ENCODE results near the gene EMC7. TPM values are rescaled to one million over a fixed set of nuclear protein-coding genes. Genes with fewer than 3 reads are reported as not detected.

Gene EMC7
- polyA plus RNA-seq, 1 donor (not counting 4 experiments of a cell fraction or from before 2014, with no cell fraction given) = 101 TPM

DNA sequence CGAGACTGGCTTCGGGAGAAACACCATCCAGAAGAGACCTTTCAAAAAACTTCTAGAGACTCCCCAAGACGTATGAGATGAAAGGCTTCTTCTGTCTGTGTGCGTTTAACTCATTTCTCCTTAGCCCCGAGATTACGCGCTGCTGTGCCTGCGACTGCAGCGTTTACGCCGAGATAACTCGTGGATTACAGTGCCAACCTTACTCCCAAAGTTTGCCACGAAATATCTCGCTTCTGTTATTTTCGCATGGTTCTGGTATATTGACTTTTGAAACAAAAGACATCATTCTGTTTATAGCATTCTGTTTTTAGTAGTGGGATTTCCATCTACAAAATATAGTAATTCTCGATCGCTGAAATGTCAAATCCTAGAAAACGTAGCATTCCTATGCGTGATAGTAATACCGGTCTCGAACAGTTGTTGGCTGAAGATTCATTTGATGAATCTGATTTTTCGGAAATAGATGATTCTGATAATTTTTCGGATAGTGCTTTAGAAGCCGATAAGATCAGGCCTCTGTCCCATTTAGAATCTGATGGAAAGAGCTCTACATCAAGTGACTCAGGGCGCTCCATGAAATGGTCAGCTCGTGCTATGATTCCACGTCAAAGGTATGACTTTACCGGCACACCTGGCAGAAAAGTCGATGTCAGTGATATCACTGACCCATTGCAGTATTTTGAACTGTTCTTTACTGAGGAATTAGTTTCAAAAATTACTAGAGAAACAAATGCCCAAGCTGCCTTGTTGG, 688 bp upstream of the EMC7 start:
- Histone ChIP-seq H4K20me1 (ENCODE audit: control insufficient read depth, extremely low read depth, insufficient read depth, low read length) (no peaks in the 10 kb centered on the region), H2AFZ (ENCODE audit: control insufficient read depth, low read length) (peak overlapping the region; percentile 97), H3K27ac (ENCODE audit: control insufficient read depth, insufficient read depth, low read length) (peak overlapping the region; percentile 95), H3K9me3 (ENCODE audit: control insufficient read depth, low read depth, low read length) (no peaks in the 10 kb centered on the region), H3K4me1 (ENCODE audit: control insufficient read depth, extremely low read depth, insufficient read depth, low read length) (peaks cover 14% of the 10 kb centered on the region), H3K36me3 (ENCODE audit: control insufficient read depth in 2 of 2, extremely low read depth in 1 of 2, insufficient read depth in 2 of 2, low read length in 2 of 2) (no peaks in the 10 kb centered on the region), H3K9me1 (ENCODE audit: control insufficient read depth, extremely low read depth, insufficient read depth, low read length) (no peaks in the 10 kb centered on the region), H3K27me3 (ENCODE audit: control insufficient read depth, extremely low read depth, insufficient read depth, low read length) (no peaks in the 10 kb centered on the region), H3K9ac (ENCODE audit: control insufficient read depth, extremely low read depth, insufficient read depth, low read length) (peak overlapping the region; percentile 82), H3K4me3 (ENCODE audit: control insufficient read depth in 2 of 3, extremely low read depth in 1 of 3, insufficient read depth in 2 of 3, low read depth in 1 of 3, low read length in 3 of 3) (peak overlapping the region; percentile 62 to 98 (median 94)), H3K4me2 (ENCODE audit: control insufficient read depth, extremely low read depth, insufficient read depth, low read depth, low read length) (peak overlapping the region; percentile 89), H3K79me2 (ENCODE audit: control insufficient read depth, insufficient read depth, low read length) (peaks cover 41% of the 10 kb centered on the region)
- dilution Hi-C loops (cut with MboI; ENCODE audit: extremely low pct_ligation_motif_present, low sequenced_read_pairs) = no loop called here
- no peak for TF ChIP-seq EZH2 (IDR thresholded peaks at IDR 0.05; ENCODE audit: low read length)
- TF ChIP-seq, protein P1, sequence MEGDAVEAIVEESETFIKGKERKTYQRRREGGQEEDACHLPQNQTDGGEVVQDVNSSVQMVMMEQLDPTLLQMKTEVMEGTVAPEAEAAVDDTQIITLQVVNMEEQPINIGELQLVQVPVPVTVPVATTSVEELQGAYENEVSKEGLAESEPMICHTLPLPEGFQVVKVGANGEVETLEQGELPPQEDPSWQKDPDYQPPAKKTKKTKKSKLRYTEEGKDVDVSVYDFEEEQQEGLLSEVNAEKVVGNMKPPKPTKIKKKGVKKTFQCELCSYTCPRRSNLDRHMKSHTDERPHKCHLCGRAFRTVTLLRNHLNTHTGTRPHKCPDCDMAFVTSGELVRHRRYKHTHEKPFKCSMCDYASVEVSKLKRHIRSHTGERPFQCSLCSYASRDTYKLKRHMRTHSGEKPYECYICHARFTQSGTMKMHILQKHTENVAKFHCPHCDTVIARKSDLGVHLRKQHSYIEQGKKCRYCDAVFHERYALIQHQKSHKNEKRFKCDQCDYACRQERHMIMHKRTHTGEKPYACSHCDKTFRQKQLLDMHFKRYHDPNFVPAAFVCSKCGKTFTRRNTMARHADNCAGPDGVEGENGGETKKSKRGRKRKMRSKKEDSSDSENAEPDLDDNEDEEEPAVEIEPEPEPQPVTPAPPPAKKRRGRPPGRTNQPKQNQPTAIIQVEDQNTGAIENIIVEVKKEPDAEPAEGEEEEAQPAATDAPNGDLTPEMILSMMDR (optimal IDR thresholded peaks at IDR 0.05 in 1 of 3, IDR thresholded peaks at IDR 0.05 in 1 of 3, conservative IDR thresholded peaks at IDR 0.05 in 1 of 3; ENCODE audit: extremely low read depth in 1 of 3, insufficient read depth in 2 of 3, low read length in 3 of 3) = no peak
- no peak for DNase-seq (ENCODE audit: low read depth, low spot score)
- no peak for FAIRE-seq

DNA sequence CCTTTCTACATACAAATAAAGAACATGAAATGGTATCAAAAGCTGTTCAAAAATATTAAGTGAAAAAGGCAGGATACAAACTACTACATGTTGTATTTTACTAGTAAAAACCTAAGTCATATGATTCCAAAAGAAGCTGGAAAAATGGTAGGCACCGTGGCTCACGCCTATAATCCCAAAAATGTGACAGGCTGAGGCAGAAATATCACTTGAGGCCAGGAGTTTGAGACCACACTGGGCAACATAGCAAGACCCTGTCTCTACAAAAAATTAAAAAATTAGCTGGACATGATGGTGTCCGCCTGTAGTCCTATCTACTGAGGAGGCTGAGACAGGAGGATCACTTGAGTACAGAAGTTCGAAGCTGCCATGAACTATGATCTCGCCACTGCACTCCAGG, 1.7 kb downstream of the EMC7 start:
- H2AFZ ChIP-seq (ENCODE audit: control insufficient read depth, low read length) = no peak overlapping the region
- H3K27ac ChIP-seq (ENCODE audit: control insufficient read depth, insufficient read depth, low read length) = no peak overlapping the region
- H3K4me3 ChIP-seq (ENCODE audit: control insufficient read depth in 2 of 3, extremely low read depth in 1 of 3, insufficient read depth in 2 of 3, low read depth in 1 of 3, low read length in 3 of 3) = peak overlapping the region in 1 of 3 experiments; percentile 94
- H3K9me3 ChIP-seq (ENCODE audit: control insufficient read depth, low read depth, low read length) = no peaks in the 10 kb centered on the region
- H4K20me1 ChIP-seq (ENCODE audit: control insufficient read depth, extremely low read depth, insufficient read depth, low read length) = no peaks in the 10 kb centered on the region
- no peaks in the 10 kb centered on the region for H3K36me3 ChIP-seq (ENCODE audit: control insufficient read depth in 2 of 2, extremely low read depth in 1 of 2, insufficient read depth in 2 of 2, low read length in 2 of 2)
- H3K4me1 ChIP-seq (ENCODE audit: control insufficient read depth, extremely low read depth, insufficient read depth, low read length) = peaks cover 14% of the 10 kb centered on the region
- H3K9ac ChIP-seq (ENCODE audit: control insufficient read depth, extremely low read depth, insufficient read depth, low read length) = no peak overlapping the region
- H3K4me2 ChIP-seq (ENCODE audit: control insufficient read depth, extremely low read depth, insufficient read depth, low read depth, low read length) = peak overlapping the region; percentile 93
- no peaks in the 10 kb centered on the region for H3K27me3 ChIP-seq (ENCODE audit: control insufficient read depth, extremely low read depth, insufficient read depth, low read length)
- TF ChIP-seq, protein P1 (optimal IDR thresholded peaks at IDR 0.05 in 1 of 3, IDR thresholded peaks at IDR 0.05 in 1 of 3, conservative IDR thresholded peaks at IDR 0.05 in 1 of 3; ENCODE audit: extremely low read depth in 1 of 3, insufficient read depth in 2 of 3, low read length in 3 of 3) = no peak
- TF ChIP-seq EZH2 (IDR thresholded peaks at IDR 0.05; ENCODE audit: low read length) = no peak
- DNase-seq (ENCODE audit: low read depth, low spot score) = no peak
- FAIRE-seq = no peak
- H3K79me2 ChIP-seq (ENCODE audit: control insufficient read depth, insufficient read depth, low read length) = peaks cover 48% of the 10 kb centered on the region
- dilution Hi-C loops (cut with MboI; ENCODE audit: extremely low pct_ligation_motif_present, low sequenced_read_pairs) = no loop called here
- H3K9me1 ChIP-seq (ENCODE audit: control insufficient read depth, extremely low read depth, insufficient read depth, low read length) = no peaks in the 10 kb centered on the region
